AG04450 (cell line): ENCODE measurements around the gene PIAS3. TPM values are rescaled to one million over a fixed set of nuclear protein-coding genes. Genes with fewer than 3 reads are reported as not detected.
"Not testable (repeated sequence)": the region's sequence is repeated elsewhere in the genome, so short reads cannot be mapped to it uniquely, and the experiment has no call there.

Experiments
- CTCF ChIA-PET: fragments of 300-600, 350-600 bp; formaldehyde crosslinking; extraction: SDS; loops from one replicate; lab custom pipeline; 2022; ENCODE audit warnings: antibody characterized with exemption, inconsistent platforms; lab: Charles Lee
- POLR2A ChIA-PET: fragments of 350-600 bp; formaldehyde crosslinking; extraction: SDS; loops from one replicate; lab custom pipeline; 2021; ENCODE audit warnings: antibody characterized with exemption, inconsistent platforms; lab: Yijun Ruan, JAX
- DNase-seq: peaks from one replicate; pipeline ENCODE4 v3.0.0-alpha.2; 2011; ENCODE audit warnings: low read depth, low spot score
- H3K27ac ChIP-seq: one replicate; pipeline ENCODE4 v1.5.1; 2012; ENCODE audit warnings: low read depth, low read length, control low read depth
- H3K27me3 ChIP-seq: one replicate; pipeline ENCODE4 v1.6.0; 2012; ENCODE audit warnings: low read length; ENCODE audit not compliant: control insufficient read depth, insufficient read depth
- H3K4me3 ChIP-seq: 2 replicates; pipeline ENCODE4 v1.5.1; 2011; ENCODE audit warnings: mild to moderate bottlenecking, low read depth, low read length, control low read depth
- H3K9me3 ChIP-seq: 2 replicates; pipeline ENCODE4 v1.5.1; 2012; ENCODE audit warnings: low read length; ENCODE audit not compliant: control insufficient read depth, insufficient read depth
- CTCF ChIP-seq: IDR thresholded peaks from 2 replicates; pipeline ENCODE4 v1.5.1; 2011; ENCODE audit warnings: low read depth, low read length, control low read depth, inconsistent platforms
- polyA plus RNA-seq: library from polyadenylated mRNA; depleted of rRNA; stranded (reverse); fragments of >200 nt; gene quantifications from 2 replicates; pipeline ENCODE4 v1.2.3, GENCODE V29; 2011

PIAS3 gene
- polyA plus RNA-seq, 1 experiment = 29.2 TPM

DNA sequence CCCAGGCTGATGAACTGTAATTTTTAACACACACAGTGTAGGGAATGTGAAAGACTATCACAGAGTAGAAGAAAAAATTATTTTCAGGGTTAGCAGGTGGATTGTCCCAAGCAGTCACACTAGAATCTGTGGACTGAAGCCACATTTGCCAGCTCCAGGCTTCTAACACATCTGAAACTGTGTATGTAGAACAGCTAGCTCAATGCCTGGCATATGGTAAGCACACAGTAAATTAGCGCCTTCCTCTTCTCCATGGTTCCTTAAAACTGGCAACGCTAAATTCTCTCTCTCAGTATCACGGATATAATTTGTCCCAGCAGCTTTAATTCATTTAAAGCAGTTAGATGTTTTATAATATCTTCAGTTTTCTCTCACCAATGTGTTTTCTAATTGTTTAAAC lies 15.8 kb downstream of the PIAS3 start:
- ChIA-PET CTCF (interaction anchor here (0.5 to 3.8 kb wide), 4 partner anchors 8 to 135 kb away, joined by 3 to 50 read pairs (median 26); partner anchors contain the start of gene ITGA10), POLR2A (interaction anchor here (1.1 kb wide), 1 partner anchor 69 kb away, joined by 3 read pairs; no protein-coding TSS in a partner anchor)
- H3K27ac ChIP-seq = no peak overlapping the region
- no peaks in the 10 kb centered on the region; the same call in 1 of the 2 replicates for H3K9me3 ChIP-seq
- no peak overlapping the region for H3K4me3 ChIP-seq
- no peak for DNase-seq
- TF ChIP-seq CTCF = no peak
- no peaks in the 10 kb centered on the region for H3K27me3 ChIP-seq

- no peak for TF ChIP-seq CTCF
- H3K4me3 ChIP-seq = no peak overlapping the region
- no peaks in the 10 kb centered on the region for H3K9me3 ChIP-seq
- DNase-seq = no peak
- no peak overlapping the region for H3K27ac ChIP-seq
- ChIA-PET CTCF (interaction anchor here (1.5 to 5.9 kb wide), 2 partner anchors 7 to 14 kb away, joined by 3 to 48 read pairs; partner anchors contain the start of genes NUDT17, POLR3C and RNF115), POLR2A (interaction anchor here (0.6 kb wide), 1 partner anchor 10 kb away, joined by 3 read pairs; no protein-coding TSS in a partner anchor)
- H3K27me3 ChIP-seq = no peaks in the 10 kb centered on the region
Observed at GRCh38 chr1:145837656-145838055, 21.2 kb downstream of the PIAS3 start.

GRCh38 chr1:145830810-145831209 lies 28.1 kb downstream of the PIAS3 start:
- H3K27ac ChIP-seq, H3K4me3 ChIP-seq, H3K27me3 ChIP-seq, DNase-seq, POLR2A ChIA-PET, H3K9me3 ChIP-seq: not testable (repeated sequence)
- CTCF ChIA-PET = interaction anchor here (0.6 to 4.2 kb wide), 2 partner anchors 14 to 183 kb away, joined by 3 to 31 read pairs; partner anchors contain the start of gene NUDT17

GRCh38 chr1:145828367-145829026 lies 30.4 kb downstream of the PIAS3 start:
- no peak for TF ChIP-seq CTCF
- Histone ChIP-seq H3K9me3 (no peaks in the 10 kb centered on the region), H3K27ac (no peak overlapping the region), H3K27me3 (no peaks in the 10 kb centered on the region), H3K4me3 (no peak overlapping the region)
- ChIA-PET CTCF (interaction anchor here (1.2 to 4.2 kb wide), 3 partner anchors 17 to 179 kb away, joined by 3 to 31 read pairs (median 6); partner anchors contain the start of gene NUDT17), POLR2A (no interaction called here)
- DNase-seq = no peak

DNA sequence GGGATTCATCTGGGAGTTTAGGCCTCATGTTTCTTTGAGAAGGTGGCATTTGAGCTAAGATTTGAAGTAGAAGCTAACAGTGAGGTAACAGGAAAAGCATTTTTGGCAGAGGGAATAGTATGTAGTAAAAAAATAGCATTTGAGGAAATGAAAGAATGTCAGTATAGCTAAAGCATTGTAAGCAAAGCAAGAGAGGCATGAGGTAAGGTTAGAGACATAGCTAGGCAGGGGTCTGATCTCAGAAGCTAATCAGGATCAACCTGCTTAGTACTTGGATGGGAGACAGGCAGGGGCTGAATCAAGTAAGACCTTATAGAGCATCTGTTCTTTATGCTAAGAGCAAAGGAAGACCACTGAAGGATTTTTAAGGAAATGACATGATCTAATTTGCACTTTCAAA lies 30.9 kb downstream of the PIAS3 start:
- Histone ChIP-seq H3K4me3 (no peak overlapping the region), H3K27me3 (no peaks in the 10 kb centered on the region), H3K9me3 (no peaks in the 10 kb centered on the region), H3K27ac (no peak overlapping the region)
- POLR2A ChIA-PET = no interaction called here
- no peak for DNase-seq
- no peak for TF ChIP-seq CTCF
- CTCF ChIA-PET = interaction anchor here (0.6 to 4.2 kb wide), 4 partner anchors 8 to 180 kb away, joined by 3 to 31 read pairs (median 7); partner anchors contain the start of gene NUDT17
